H1 (cell line): ENCODE data around the gene JMJD1C. TPM values are rescaled to one million over a fixed set of nuclear protein-coding genes. Genes with fewer than 3 reads are reported as not detected.

Experiments used
- CTCF ChIA-PET: fragments of 300-600 bp; sonication (Branson Sonifier 250); formaldehyde crosslinking; loops from one replicate; lab custom pipeline; 2021; ENCODE audit not compliant: partially characterized antibody; lab: Charles Lee
- POLR2A ChIA-PET: fragments of 300-600 bp; sonication (Branson Sonifier 250); formaldehyde crosslinking; loops from one replicate; lab custom pipeline; 2021; ENCODE audit warnings: inconsistent platforms; ENCODE audit not compliant: partially characterized antibody; lab: Charles Lee
- DNase-seq, 2 experiments: peaks; one replicate each; pipeline versions ENCODE4 v3.0.0 to v3.0.0-alpha.2; 2010 to 2022; ENCODE audit warnings: low spot score in 2 of 2, low read depth in 1 of 2, mixed read lengths in 1 of 2
- FAIRE-seq: peaks from 2 replicates; lab custom pipeline; 2011; peaks lifted over from hg19 to GRCh38; lab: Jason Lieb, UNC
- H2AFZ ChIP-seq: 2 replicates; pipeline ENCODE4 v1.8.1; 2012; ENCODE audit warnings: low read length, inconsistent platforms
- H2AK5ac ChIP-seq: 2 replicates; pipeline ENCODE4 v1.6.1; 2013; ENCODE audit warnings: low read depth, low read length
- H2BK120ac ChIP-seq: replicated peaks from 2 replicates; pipeline ENCODE3; 2013; ENCODE audit warnings: low read depth, low read length, inconsistent platforms
- H2BK12ac ChIP-seq: 2 replicates; pipeline ENCODE4 v1.6.1; 2013; ENCODE audit warnings: low read depth, low read length
- H2BK15ac ChIP-seq: 2 replicates; pipeline ENCODE4 v1.6.1; 2013; ENCODE audit warnings: low read length
- H2BK20ac ChIP-seq: 2 replicates; pipeline ENCODE4 v1.6.1; 2013; ENCODE audit warnings: low read length
- H2BK5ac ChIP-seq: 2 replicates; pipeline ENCODE4 v1.6.1; 2013; ENCODE audit warnings: low read depth, low read length
- H3K14ac ChIP-seq: 2 replicates; pipeline ENCODE4 v1.6.1; 2013; ENCODE audit warnings: inconsistent platforms; ENCODE audit not compliant: insufficient read length
- H3K18ac ChIP-seq: 2 replicates; pipeline ENCODE4 v1.6.1; 2013; ENCODE audit warnings: low read length; ENCODE audit errors: extremely low read depth
- H3K23ac ChIP-seq: 2 replicates; pipeline ENCODE4 v1.6.1; 2013; ENCODE audit warnings: inconsistent platforms; ENCODE audit not compliant: insufficient read length
- H3K23me2 ChIP-seq: 2 replicates; pipeline ENCODE4 v1.6.1; 2013; ENCODE audit warnings: low read depth, low read length
- H3K27ac ChIP-seq: 2 replicates; pipeline ENCODE4 v1.6.1; 2011; ENCODE audit warnings: low read depth, low read length, inconsistent platforms
- H3K27me3 ChIP-seq, 4 experiments: replicated peaks in 1 of 4; 1 replicate in 1 of 4; 2 replicates in 3 of 4; pipeline versions ENCODE4 v1.6.1 to v1.8.1; 2011 to 2013; ENCODE audit warnings: low read length in 3 of 4, mild to moderate bottlenecking in 3 of 4, inconsistent platforms in 2 of 4, mixed read lengths in 2 of 4, moderate library complexity in 1 of 4; ENCODE audit not compliant: control insufficient read depth in 3 of 4, insufficient read depth in 3 of 4; ENCODE audit errors: extremely low read depth in 1 of 4
- H3K36me3 ChIP-seq, 4 experiments: 2 replicates each; pipeline versions ENCODE4 v1.6.1 to v1.8.1; 2011 to 2013; ENCODE audit warnings: mild to moderate bottlenecking in 4 of 4, low read length in 3 of 4, moderate library complexity in 2 of 4, control low read depth in 1 of 4, inconsistent platforms in 1 of 4; ENCODE audit not compliant: insufficient read depth in 4 of 4, control insufficient read depth in 2 of 4
- H3K4ac ChIP-seq: replicated peaks from 2 replicates; pipeline ENCODE3; 2013; ENCODE audit warnings: low read length, low read depth, mixed read lengths, inconsistent platforms; ENCODE audit not compliant: insufficient read length
- H3K4me1 ChIP-seq, 4 experiments: replicated peaks in 1 of 4; 1 replicate in 1 of 4; 2 replicates in 3 of 4; pipeline versions ENCODE4 v1.6.1 to v1.8.1; 2011 to 2013; ENCODE audit warnings: low read length in 3 of 4, inconsistent platforms in 2 of 4, mixed read lengths in 1 of 4; ENCODE audit not compliant: insufficient read depth in 4 of 4, control insufficient read depth in 3 of 4
- H3K4me2 ChIP-seq, 2 experiments: 2 replicates each; pipeline versions ENCODE4 v1.6.1 to v1.8.1; 2011 to 2013; ENCODE audit warnings: low read depth in 2 of 2, low read length in 2 of 2, control low read depth in 1 of 2, inconsistent platforms in 1 of 2, mild to moderate bottlenecking in 1 of 2; ENCODE audit not compliant: insufficient read depth in 1 of 2
- H3K4me3 ChIP-seq, 4 experiments: fragments of 200-600, 300-600 bp in 1 of 4; sonication (generic), shearing (Covaris generic), sonication (Bioruptor Twin) in 1 of 4; 2 replicates each; pipeline versions ENCODE4 v1.5.1 to v1.8.1; 2011 to 2016; ENCODE audit warnings: low read length in 4 of 4, low read depth in 3 of 4, control low read depth in 2 of 4, inconsistent platforms in 2 of 4, mild to moderate bottlenecking in 2 of 4, mixed read lengths in 1 of 4, moderate library complexity in 1 of 4; ENCODE audit not compliant: insufficient read depth in 2 of 4; ENCODE audit errors: extremely low read depth in 1 of 4
- H3K56ac ChIP-seq: replicated peaks from 2 replicates; pipeline ENCODE3; 2013; ENCODE audit warnings: low read depth, mild to moderate bottlenecking, mixed read lengths, low read length, inconsistent platforms; ENCODE audit not compliant: insufficient read length
- H3K79me1 ChIP-seq: 2 replicates; pipeline ENCODE4 v1.6.1; 2013; ENCODE audit warnings: low read depth, low read length, control low read depth
- H3K79me2 ChIP-seq, 2 experiments: 2 replicates each; pipeline versions ENCODE4 v1.6.1 to v1.8.1; 2012 to 2013; ENCODE audit warnings: low read length in 2 of 2, mild to moderate bottlenecking in 2 of 2, inconsistent platforms in 1 of 2; ENCODE audit not compliant: insufficient read depth in 2 of 2, control insufficient read depth in 1 of 2
- H3K9ac ChIP-seq, 4 experiments: replicated peaks in 1 of 4; 1 replicate in 1 of 4; 2 replicates in 3 of 4; pipeline versions ENCODE4 v1.6.1 to v1.8.1; 2011 to 2013; ENCODE audit warnings: low read depth in 3 of 4, low read length in 3 of 4, control low read depth in 2 of 4, mild to moderate bottlenecking in 2 of 4, moderate library complexity in 2 of 4, inconsistent platforms in 1 of 4; ENCODE audit errors: extremely low read depth in 1 of 4
- H3K9me3 ChIP-seq, 2 experiments: 2 replicates each; pipeline versions ENCODE4 v1.6.1 to v1.8.1; 2012 to 2013; ENCODE audit warnings: mild to moderate bottlenecking in 2 of 2, moderate library complexity in 2 of 2, control low read depth in 1 of 2, inconsistent platforms in 1 of 2, low read depth in 1 of 2, low read length in 1 of 2, mixed read lengths in 1 of 2; ENCODE audit not compliant: insufficient read depth in 2 of 2
- H4K20me1 ChIP-seq, 2 experiments: replicated peaks in 1 of 2; 2 replicates each; pipeline versions ENCODE3 to v1.8.1; 2011 to 2013; ENCODE audit warnings: inconsistent platforms in 2 of 2, low read length in 2 of 2, mild to moderate bottlenecking in 1 of 2; ENCODE audit not compliant: insufficient read depth in 2 of 2, control insufficient read depth in 1 of 2
- H4K5ac ChIP-seq: 2 replicates; pipeline ENCODE4 v1.6.1; 2013; ENCODE audit warnings: low read length, low read depth, mixed read lengths, inconsistent platforms; ENCODE audit not compliant: insufficient read length
- H4K8ac ChIP-seq: 2 replicates; pipeline ENCODE4 v1.8.0; 2013; ENCODE audit warnings: mild to moderate bottlenecking, moderate library complexity, low read length, inconsistent platforms; ENCODE audit not compliant: insufficient read depth; ENCODE audit errors: extremely low read depth
- H4K91ac ChIP-seq: replicated peaks from 2 replicates; pipeline ENCODE3; 2013; ENCODE audit warnings: low read length, mixed read lengths, inconsistent platforms; ENCODE audit not compliant: insufficient read length
- E2F6 ChIP-seq: IDR thresholded peaks from 2 replicates; pipeline ENCODE4 v1.6.1; 2012; ENCODE audit warnings: inconsistent platforms
- EP300 ChIP-seq, 2 experiments: IDR thresholded peaks; 1 replicate in 1 of 2; 2 replicates in 1 of 2; pipeline ENCODE4 v1.6.1; 2011 to 2012; ENCODE audit warnings: low read depth in 2 of 2, low read length in 2 of 2, mild to moderate bottlenecking in 2 of 2, borderline replicate concordance in 1 of 2, inconsistent platforms in 1 of 2, moderate library complexity in 1 of 2
- HDAC2 ChIP-seq, 2 experiments: fragments of 300-600 bp in 1 of 2; sonication (generic) in 1 of 2; IDR thresholded peaks; 2 replicates each; pipeline ENCODE4 v1.6.1; 2011 to 2012; ENCODE audit warnings: low read depth in 2 of 2, low read length in 2 of 2, mild to moderate bottlenecking in 2 of 2, moderate library complexity in 2 of 2, borderline replicate concordance in 1 of 2, inconsistent platforms in 1 of 2
- KDM1A ChIP-seq: fragments of 200-600, 300-600 bp; sonication (generic); IDR thresholded peaks from 2 replicates; pipeline ENCODE4 v1.7.1; 2016; ENCODE audit warnings: mild to moderate bottlenecking, low read length, borderline replicate concordance
- NANOG ChIP-seq: IDR thresholded peaks from 2 replicates; pipeline ENCODE4 v1.6.1; 2011; ENCODE audit warnings: low read length, low read depth, mild to moderate bottlenecking, inconsistent platforms; ENCODE audit not compliant: insufficient read depth, poor library complexity, severe bottlenecking
- NRF1 ChIP-seq: IDR thresholded peaks from 2 replicates; pipeline ENCODE4 v1.6.1; 2011; ENCODE audit warnings: mild to moderate bottlenecking, low read depth, low read length, improper control_type of control experiment
- POU5F1 ChIP-seq: IDR thresholded peaks from 2 replicates; pipeline ENCODE4 v1.6.1; 2011; ENCODE audit warnings: low read depth, mild to moderate bottlenecking, low read length, moderate library complexity
- RFX5 ChIP-seq: IDR thresholded peaks from 2 replicates; pipeline ENCODE4 v1.6.1; 2011; ENCODE audit warnings: low read depth, low read length, improper control_type of control experiment, borderline replicate concordance
- SIRT6 ChIP-seq: IDR thresholded peaks from one replicate; pipeline ENCODE4 v1.7.1; 2012; ENCODE audit warnings: low read length, inconsistent platforms
- SP4 ChIP-seq: IDR thresholded peaks from 2 replicates; pipeline ENCODE4 v1.6.1; 2012; ENCODE audit warnings: low read length, inconsistent platforms
- TAF1 ChIP-seq: IDR thresholded peaks from 2 replicates; pipeline ENCODE4 v1.6.1; 2011; ENCODE audit warnings: mild to moderate bottlenecking, low read depth, low read length
- WGBS, 2 experiments: shearing (Covaris generic) in 1 of 2; methylation state at CpG; one replicate each; pipeline versions ENCODE4 v1.1.6 to v1.1.7; 2013 to 2015; ENCODE audit warnings: low lambda C conversion rate in 2 of 2, mixed read lengths in 2 of 2, inconsistent platforms in 1 of 2, low coverage in 1 of 2, missing lambda C conversion rate in 1 of 2; ENCODE audit not compliant: insufficient replicate concordance in 2 of 2, insufficient coverage in 1 of 2, insufficient read length in 1 of 2; ENCODE audit errors: extremely low coverage in 1 of 2, missing lambda C conversion rate in 1 of 2; 5-methylcytosine and 5-hydroxymethylcytosine counted together
- polyA plus RNA-seq, 7 experiments: library from polyadenylated mRNA; depleted of rRNA in 3 of 7; stranded (reverse) in 5 of 7; unstranded in 2 of 7; fragments of >200 nt in 5 of 7; fragments of 200-250 nt in 2 of 7; gene quantifications; 1 replicate in 5 of 7; 2 replicates in 1 of 7; 4 replicates in 1 of 7; pipeline versions ENCODE4 v1.2.1 to v1.2.3, GENCODE V29; 2011 to 2013; ENCODE audit warnings: missing spikeins in 2 of 7, mixed read lengths in 2 of 7
- total RNA-seq: library from RNA; stranded (reverse); fragmentation: NEBNext Ultra II Directional; extraction: Animal tissue kit (Norgen Biotek cat#: 25700); gene quantifications from 2 replicates; pipeline ENCODE4 v1.2.1, GENCODE V29; 2021
- TF ChIP-seq, protein P1 (sequence below): IDR thresholded peaks from 2 replicates; pipeline ENCODE4 v1.6.1; 2011; ENCODE audit warnings: low read depth, mild to moderate bottlenecking, low read length; ENCODE audit not compliant: insufficient read depth

JMJD1C gene
- total and polyA plus RNA-seq, 2 of the 8 experiments (the other 6 are each of a cell fraction or from before 2014, with no cell fraction given): 54.5 to 210 TPM

- no peaks in the 10 kb centered on the region for H3K27me3 ChIP-seq
- ChIA-PET CTCF (interaction anchor here (0.6 to 2.4 kb wide), 5 partner anchors 23 to 144 kb away, joined by 3 to 7 read pairs (median 5); no protein-coding TSS in a partner anchor), POLR2A (interaction anchor here (1.1 kb wide), 1 partner anchor 29 kb away, joined by 4 read pairs; no protein-coding TSS in a partner anchor)
- no peaks in the 10 kb centered on the region for H3K79me1 ChIP-seq
- DNase-seq (no peak), FAIRE-seq (no peak)
- no peaks in the 10 kb centered on the region; a peak in 1 of 7 replicates for H3K4me1 ChIP-seq
- WGBS, 2 experiments: 82% methylated on average over 3 of the region's 4 CpGs; no CpG with 5 or more reads in 1 of the 2 experiments
- H3K79me2 ChIP-seq: no peaks in the 10 kb centered on the region
- no peak overlapping the region for H3K56ac ChIP-seq
- no peak overlapping the region for H3K14ac ChIP-seq
- H3K23ac ChIP-seq: no peak overlapping the region
- H2AFZ ChIP-seq: no peak overlapping the region
- no peak overlapping the region for H4K8ac ChIP-seq
- H3K36me3 ChIP-seq: no peaks in the 10 kb centered on the region
- H2BK15ac ChIP-seq: no peak overlapping the region
- no peak overlapping the region for H2AK5ac ChIP-seq
- H3K27ac ChIP-seq: no peak overlapping the region
- H3K23me2 ChIP-seq: no peaks in the 10 kb centered on the region
- H4K91ac ChIP-seq: no peak overlapping the region
- no peak overlapping the region for H3K18ac ChIP-seq
- H4K20me1 ChIP-seq: no peaks in the 10 kb centered on the region
- H3K4ac ChIP-seq: no peak overlapping the region
- H3K9me3 ChIP-seq: peaks cover 0 to 4% of the 10 kb centered on the region in 2 experiments; a peak in 1 of 4 replicates
- no peak overlapping the region for H2BK120ac ChIP-seq
- no peak overlapping the region for H2BK12ac ChIP-seq
- no peak overlapping the region for H3K4me2 ChIP-seq
- H4K5ac ChIP-seq: no peak overlapping the region
- H2BK20ac ChIP-seq: no peak overlapping the region
- H3K9ac ChIP-seq: no peak overlapping the region
- no peak overlapping the region for H3K4me3 ChIP-seq
- H2BK5ac ChIP-seq: no peak overlapping the region
- TF ChIP-seq SIRT6 (no peak), NRF1 (no peak), NANOG (no peak), RFX5 (no peak), TAF1 (no peak), EP300 (IDR thresholded peaks at IDR 0.05; ENCODE audit: borderline replicate concordance in 1 of 2, low read depth in 2 of 2, low read length in 2 of 2) (no peak), SP4 (no peak), KDM1A (no peak), E2F6 (no peak), POU5F1 (no peak), HDAC2 (IDR thresholded peaks at IDR 0.05; ENCODE audit: borderline replicate concordance in 1 of 2, low read depth in 2 of 2, low read length in 2 of 2) (no peak)
- TF ChIP-seq, protein P1, sequence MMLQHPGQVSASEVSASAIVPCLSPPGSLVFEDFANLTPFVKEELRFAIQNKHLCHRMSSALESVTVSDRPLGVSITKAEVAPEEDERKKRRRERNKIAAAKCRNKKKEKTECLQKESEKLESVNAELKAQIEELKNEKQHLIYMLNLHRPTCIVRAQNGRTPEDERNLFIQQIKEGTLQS: no peak
Measured at GRCh38 chr10:63128443-63128842, 337.3 kb downstream of the JMJD1C start.
